ENCODE measurements around the gene CDC5L. TPM values are rescaled to one million over a fixed set of nuclear protein-coding genes. Genes with fewer than 3 reads are reported as not detected.

Gene CDC5L
- total and polyA plus RNA-seq, 7 donors = 10.9 to 33.3 (median 27.4) TPM

DNA sequence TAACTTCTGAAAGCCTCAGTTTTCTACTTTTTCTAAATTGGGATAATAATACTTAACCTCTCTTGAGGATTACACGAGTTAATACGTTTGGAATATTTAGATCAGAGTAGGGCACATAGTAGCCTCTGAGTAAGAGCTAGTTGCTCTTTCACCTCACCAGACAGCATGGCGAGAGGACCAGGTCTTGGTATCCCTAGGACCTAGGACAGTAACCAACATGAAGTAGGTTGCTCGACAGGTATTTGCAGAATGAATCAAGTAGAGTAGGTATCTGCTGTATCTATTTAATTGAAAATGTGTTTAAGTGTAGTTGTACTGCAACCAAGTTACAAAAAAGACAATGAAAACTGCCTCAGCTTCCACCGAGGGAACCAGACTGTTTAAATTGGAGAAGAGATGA lies 1.4 kb downstream of the CDC5L start:
- Histone ChIP-seq H3K36me3 (ENCODE audit: insufficient read depth in 1 of 2, low read depth in 1 of 2) (peaks cover 5 to 39% of the 10 kb centered on the region in 2 donors), H3K4me3 (peak overlapping the region; percentile 99), H3K27me3 (ENCODE audit: insufficient read depth in 3 of 3, low read length in 2 of 3) (no peaks in the 10 kb centered on the region), H3K4me1 (peaks cover 30% of the 10 kb centered on the region), H3K27ac (no peak overlapping the region), H3K9me3 (no peaks in the 10 kb centered on the region)
- intact Hi-C loops (cut with DNase I) = no loop called here
- WGBS, 3 donors = 50 to 62% (median 56%) methylated on average over 5 of the region's 5 CpGs
- TF ChIP-seq, protein P1, sequence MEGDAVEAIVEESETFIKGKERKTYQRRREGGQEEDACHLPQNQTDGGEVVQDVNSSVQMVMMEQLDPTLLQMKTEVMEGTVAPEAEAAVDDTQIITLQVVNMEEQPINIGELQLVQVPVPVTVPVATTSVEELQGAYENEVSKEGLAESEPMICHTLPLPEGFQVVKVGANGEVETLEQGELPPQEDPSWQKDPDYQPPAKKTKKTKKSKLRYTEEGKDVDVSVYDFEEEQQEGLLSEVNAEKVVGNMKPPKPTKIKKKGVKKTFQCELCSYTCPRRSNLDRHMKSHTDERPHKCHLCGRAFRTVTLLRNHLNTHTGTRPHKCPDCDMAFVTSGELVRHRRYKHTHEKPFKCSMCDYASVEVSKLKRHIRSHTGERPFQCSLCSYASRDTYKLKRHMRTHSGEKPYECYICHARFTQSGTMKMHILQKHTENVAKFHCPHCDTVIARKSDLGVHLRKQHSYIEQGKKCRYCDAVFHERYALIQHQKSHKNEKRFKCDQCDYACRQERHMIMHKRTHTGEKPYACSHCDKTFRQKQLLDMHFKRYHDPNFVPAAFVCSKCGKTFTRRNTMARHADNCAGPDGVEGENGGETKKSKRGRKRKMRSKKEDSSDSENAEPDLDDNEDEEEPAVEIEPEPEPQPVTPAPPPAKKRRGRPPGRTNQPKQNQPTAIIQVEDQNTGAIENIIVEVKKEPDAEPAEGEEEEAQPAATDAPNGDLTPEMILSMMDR (IDR thresholded peaks at IDR 0.05) = no peak
- DNase-seq (no peak), ATAC-seq (no peak)

DNA sequence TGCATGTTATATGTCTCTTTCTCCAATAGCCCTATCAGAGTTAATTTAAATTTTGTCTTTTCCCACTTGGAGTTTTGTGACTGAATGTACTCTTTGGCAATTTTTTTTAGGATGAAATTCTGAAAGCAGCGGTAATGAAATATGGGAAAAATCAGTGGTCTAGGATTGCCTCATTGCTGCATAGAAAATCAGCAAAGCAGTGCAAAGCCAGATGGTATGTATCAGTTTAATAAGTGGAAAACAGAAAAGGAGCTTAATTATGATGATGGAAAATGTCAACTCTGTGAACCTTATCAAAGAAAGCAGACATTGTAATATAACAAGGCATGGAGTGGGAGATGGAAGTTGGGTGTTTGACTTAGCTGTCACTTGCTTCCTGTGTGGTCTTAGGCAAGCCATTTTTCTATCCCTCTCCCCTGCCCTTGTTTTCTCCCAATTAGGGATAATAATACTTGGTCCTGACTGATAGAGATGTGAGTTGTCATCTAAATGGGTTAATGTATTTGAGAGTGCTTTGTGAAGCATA lies 2.7 kb downstream of the CDC5L start:
- Histone ChIP-seq H3K4me1 (peaks cover 30% of the 10 kb centered on the region), H3K4me3 (no peak overlapping the region), H3K9me3 (no peaks in the 10 kb centered on the region), H3K27me3 (ENCODE audit: insufficient read depth in 3 of 3, low read length in 2 of 3) (no peaks in the 10 kb centered on the region), H3K27ac (no peak overlapping the region), H3K36me3 (ENCODE audit: insufficient read depth in 1 of 2, low read depth in 1 of 2) (peaks cover 5 to 52% of the 10 kb centered on the region in 2 donors)
- TF ChIP-seq, protein P1 (IDR thresholded peaks at IDR 0.05) = no peak
- DNase-seq = no peak
- no peak for ATAC-seq
- intact Hi-C loops (cut with DNase I) = no loop called here
- WGBS, 3 donors = 94 to 97% (median 96%) methylated on average over 1 of the region's 1 CpG

DNA sequence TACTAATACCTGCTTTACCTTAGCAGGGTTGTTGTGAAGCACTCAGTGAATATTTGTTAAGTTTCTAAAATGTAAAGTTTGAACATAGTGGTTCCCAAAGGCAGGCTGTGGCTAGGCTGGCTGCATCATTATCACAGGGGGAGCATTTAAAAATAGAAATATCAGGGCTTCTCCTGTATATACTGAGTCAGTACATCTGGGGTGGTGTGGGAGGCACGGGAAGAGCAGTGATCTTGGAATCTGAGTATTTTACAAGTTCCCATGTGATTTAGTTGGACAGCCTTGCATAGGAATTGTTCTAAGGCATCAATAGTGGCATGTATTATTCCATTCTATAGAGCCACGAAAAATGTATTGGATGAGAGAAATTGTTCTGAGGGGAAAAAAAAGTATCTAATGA lies 8.0 kb downstream of the CDC5L start:
- intact Hi-C loops (cut with DNase I) = no loop called here
- Histone ChIP-seq H3K9me3 (no peaks in the 10 kb centered on the region), H3K4me1 (peaks cover 14% of the 10 kb centered on the region), H3K27me3 (ENCODE audit: insufficient read depth in 3 of 3, low read length in 2 of 3) (no peaks in the 10 kb centered on the region), H3K36me3 (ENCODE audit: insufficient read depth in 1 of 2, low read depth in 1 of 2) (peaks cover 4 to 89% of the 10 kb centered on the region in 2 donors), H3K4me3 (no peak overlapping the region), H3K27ac (no peak overlapping the region)
- ATAC-seq = no peak
- TF ChIP-seq, protein P1 (IDR thresholded peaks at IDR 0.05) = no peak
- 67 to 72% (median 68%) methylated on average over 2 of the region's 2 CpGs for WGBS, 3 donors
- no peak for DNase-seq

DNA sequence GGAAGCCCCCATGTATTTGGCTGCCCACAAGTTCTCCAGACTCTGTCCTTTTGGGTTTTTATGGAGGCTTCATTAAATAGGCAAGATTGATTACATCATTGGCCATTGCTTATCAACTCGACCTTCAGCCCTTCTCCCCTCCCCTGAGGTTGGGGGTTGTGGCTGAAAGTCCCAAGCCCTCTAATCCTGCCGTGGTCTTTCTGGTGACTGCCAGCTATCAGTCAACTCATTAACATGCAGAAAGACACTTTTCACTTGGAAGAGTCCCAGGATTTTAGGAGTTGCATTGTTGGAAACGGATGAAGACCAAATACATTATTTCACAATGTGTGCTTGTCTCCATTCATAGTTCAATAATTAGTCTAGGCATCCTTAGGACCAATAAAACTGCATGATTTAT lies 9.5 kb downstream of the CDC5L start:
- TF ChIP-seq, protein P1 (IDR thresholded peaks at IDR 0.05) = no peak
- H3K36me3 ChIP-seq (ENCODE audit: insufficient read depth in 1 of 2, low read depth in 1 of 2) = peaks cover 3 to 78% of the 10 kb centered on the region in 2 donors
- no peak overlapping the region for H3K4me3 ChIP-seq
- ATAC-seq (no peak), DNase-seq (no peak)
- peak overlapping the region; percentile 7 for H3K27ac ChIP-seq
- intact Hi-C loops (cut with DNase I) = no loop called here
- WGBS, 3 donors = 49 to 60% (median 53%) methylated on average over 3 of the region's 3 CpGs
- H3K4me1 ChIP-seq = peaks cover 18% of the 10 kb centered on the region
- no peaks in the 10 kb centered on the region for H3K27me3 ChIP-seq (ENCODE audit: insufficient read depth in 3 of 3, low read length in 2 of 3)
- H3K9me3 ChIP-seq = no peaks in the 10 kb centered on the region

Measured in psoas muscle (tissue), 8 donors.